Activated gamma-delta T cell treated with anti-CD3 and anti-CD28 coated beads, Interleukin-2, amount 50 U/mL, for 16 hours (primary cell): ENCODE measurements around the gene PLA2G6.
"Not testable (repeated sequence)": the region's sequence is repeated elsewhere in the genome, so short reads cannot be mapped to it uniquely, and the experiment has no call there.

ENCODE experiments used
- DNase-seq: peaks from one replicate; pipeline ENCODE4 v3.0.0-alpha.2; 2020; ENCODE audit warnings: low read depth

PLA2G6 gene

DNA sequence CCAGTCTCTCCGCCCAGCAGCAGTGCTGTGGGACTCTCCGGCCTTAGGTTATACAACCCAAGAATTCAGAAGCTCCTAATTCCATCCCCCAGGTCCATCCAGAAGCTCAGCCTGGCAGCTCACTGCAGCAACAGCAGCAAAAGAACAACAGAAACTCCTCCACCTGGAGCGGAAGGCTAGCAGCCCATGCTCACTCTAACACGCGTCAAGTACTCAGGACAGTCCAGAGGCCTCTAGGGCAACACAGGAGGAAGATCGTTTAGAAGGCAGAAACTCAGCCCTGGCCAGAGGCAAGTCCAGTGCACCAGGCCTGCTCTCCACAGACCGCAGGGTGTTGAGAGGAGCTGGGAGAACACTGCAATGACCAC lies 17.1 kb downstream of the PLA2G6 start:
- no peak for DNase-seq

DNA sequence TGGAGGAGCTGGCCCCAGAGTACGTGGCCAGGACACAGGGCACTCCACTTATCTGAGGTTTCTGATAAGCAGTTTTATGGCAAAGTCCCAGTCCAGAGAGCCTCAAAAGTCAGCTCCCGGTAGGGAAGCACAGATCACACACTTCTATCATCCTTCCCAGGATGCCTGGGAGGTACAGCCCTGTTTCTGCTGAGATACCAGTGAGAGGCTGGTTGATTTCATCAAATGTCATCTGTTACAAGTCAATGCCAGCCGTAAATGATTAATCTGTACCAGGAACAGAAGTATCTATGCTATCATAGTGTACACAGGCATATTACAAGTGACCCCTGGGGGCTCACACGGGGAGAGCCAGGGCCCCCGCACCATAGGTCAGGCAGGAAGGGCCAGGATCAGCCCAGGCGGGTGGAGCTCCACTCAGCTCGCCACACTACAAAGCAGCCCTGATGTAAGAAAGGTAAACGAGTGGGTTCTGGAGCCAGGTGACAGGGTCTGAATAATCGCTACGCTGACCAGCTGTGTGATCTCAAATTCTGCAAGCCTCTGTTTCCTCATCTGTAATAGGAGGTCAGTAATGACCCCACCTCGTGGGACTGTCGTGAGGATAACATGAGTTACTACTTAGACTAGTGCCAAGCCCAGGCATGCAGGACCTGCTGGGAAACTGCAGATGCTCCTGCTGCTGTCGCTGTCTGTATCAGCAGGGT lies 17.6 kb downstream of the PLA2G6 start:
- no peak for DNase-seq

DNA sequence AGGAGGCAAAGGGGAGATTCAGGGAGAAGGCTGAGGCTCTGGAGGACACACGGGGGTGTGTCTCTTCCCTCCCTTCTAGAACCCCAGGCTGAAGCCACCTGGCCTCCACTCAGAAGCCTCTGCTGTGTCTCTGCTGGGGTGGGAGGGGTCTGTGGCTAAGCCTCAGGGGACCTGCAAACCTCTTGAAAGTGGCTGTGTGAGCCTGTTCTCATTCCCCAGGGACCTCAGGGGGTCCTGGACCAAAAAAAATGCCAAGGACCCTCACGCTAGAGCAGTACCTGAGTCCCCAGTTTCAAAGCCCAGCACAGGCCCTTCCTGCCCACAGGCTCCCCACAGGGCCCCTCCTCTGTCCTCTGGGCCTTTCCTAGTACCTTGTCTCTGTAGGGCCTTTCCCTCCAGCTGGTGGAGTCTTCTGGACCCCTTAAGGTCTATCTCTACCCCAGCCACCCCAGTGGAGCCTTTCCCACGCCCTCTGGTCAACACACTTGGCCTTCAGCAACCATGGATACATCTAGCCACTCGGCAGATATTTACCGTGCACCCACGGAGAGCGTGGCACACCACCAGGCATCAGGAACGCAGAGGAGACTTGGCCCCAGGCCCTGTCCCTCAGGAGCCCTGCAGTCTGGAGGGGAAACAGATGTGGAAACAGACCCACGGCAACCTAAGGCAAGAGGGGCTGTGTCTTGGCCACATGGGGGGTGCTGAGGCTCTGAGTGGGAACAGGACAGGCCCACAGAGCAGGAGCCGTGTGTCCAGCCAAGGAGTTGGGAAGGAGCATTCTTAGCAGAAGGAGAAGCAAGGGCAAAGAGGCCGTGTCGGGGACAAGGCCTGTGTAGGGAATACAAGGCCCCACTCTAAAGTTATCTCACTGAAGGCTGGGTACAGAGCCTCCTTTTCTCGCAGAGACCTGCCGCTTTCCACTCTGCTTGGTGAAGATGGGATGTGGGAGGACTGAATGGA lies 18.5 kb downstream of the PLA2G6 start:
- DNase-seq = no peak

DNA sequence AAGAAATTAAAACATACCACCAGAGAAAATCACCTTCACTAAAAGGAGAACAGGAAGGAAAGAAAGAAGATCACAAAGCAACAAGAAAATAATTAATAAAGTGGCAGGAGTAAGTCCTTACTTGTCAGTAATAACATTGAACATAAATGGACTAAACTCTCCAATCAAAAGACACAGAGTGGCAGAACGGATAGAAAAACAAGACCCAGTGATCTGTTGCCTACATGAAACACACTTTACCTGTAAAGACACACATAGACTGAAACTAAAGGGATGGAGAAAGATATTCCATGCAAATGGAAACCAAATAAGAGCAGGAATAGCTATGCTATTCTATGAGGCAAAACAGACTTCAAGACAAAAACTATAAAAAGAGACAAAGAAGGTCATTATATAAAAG lies 25.9 kb downstream of the PLA2G6 start:
- DNase-seq = no peak

DNA sequence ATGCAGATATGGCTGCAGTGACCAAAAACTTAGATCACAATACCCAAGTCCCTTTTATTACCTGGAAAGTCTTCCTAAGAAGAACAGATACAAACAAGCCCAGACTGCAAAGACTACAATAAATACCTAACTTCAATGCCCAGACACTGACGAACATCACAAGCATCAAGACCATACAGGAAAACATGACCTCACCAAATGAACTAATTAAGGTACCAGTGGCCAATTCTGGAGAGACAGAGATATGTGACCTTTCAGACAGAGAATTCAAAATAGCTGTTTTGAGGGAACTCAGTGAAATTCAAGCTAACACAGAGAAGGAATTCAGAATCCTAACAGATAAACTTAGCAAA lies 27.1 kb downstream of the PLA2G6 start:
- DNase-seq = not testable (repeated sequence)

DNA sequence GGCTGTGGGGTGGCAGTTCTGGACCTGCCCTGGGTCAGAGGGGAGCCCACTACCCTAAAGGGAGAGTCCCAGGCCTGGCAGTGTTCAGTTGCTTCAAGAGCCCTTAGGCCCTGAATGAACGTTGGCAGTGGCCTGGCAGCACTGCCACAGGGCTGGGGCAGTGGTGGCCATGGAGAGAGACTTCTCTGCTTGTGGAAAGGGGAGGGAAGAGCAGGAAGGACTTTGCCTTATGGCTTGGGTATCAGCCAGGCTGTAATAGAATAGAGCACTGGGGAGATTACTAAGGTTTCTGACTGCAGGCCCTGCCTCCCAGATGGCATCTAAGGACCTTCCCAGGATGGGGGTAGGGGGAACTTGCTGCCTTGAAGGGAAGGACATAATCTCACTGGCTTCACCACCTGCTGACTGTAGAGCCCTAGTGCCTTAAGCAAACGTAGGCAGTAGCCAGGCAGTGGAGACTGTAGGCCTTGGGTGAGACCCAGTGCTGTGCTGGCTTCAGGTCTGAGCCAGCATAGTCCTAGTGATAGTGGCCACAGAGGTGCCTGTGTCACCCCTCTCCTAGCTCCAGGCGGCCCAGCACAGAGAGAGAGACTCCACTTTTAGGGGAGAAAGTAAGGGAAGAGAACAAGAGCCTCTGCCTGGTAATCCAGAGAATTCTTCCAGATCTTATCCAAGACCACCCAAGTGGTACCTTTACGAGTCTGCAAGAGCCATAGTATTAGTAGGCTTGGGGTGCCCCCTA lies 27.6 kb downstream of the PLA2G6 start:
- no peak for DNase-seq

DNA sequence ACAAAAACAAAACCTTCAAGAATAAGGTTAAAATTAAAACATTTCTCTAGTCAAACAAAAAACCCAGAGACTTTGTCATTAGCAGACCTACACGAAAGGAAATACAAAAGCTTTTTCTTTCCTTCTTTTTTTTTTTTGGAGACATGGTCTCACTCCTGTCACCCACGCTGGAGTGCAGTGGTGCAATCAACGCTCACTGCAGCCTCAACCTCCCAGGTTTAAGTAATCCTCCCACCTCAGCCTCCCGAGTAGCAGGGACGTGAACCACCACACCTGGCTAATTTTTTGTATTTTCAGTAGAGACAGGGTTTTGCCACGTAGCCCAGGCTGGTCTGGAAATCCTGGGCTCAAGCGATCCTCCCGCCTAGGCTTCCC lies 30.5 kb downstream of the PLA2G6 start:
- DNase-seq = no peak

DNA sequence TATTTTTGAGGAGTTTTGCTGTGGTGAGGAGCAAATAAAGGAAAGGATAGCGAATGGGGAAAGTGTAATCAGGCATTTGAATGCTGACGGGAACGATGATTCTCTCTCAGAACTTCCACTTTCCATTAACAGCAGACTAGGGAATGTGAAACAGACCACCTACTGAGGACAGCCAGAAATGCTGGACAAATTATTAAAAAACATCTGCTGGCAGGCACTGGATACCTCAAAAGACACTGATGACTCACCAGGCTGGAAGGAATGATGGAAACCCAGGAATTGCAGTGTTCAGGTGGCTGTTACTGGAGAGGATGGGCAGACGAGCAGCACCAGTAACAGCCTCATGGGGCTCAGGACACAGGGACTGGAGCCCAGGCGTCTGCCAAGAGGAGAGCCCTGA lies 33.4 kb downstream of the PLA2G6 start:
- no peak for DNase-seq

DNA sequence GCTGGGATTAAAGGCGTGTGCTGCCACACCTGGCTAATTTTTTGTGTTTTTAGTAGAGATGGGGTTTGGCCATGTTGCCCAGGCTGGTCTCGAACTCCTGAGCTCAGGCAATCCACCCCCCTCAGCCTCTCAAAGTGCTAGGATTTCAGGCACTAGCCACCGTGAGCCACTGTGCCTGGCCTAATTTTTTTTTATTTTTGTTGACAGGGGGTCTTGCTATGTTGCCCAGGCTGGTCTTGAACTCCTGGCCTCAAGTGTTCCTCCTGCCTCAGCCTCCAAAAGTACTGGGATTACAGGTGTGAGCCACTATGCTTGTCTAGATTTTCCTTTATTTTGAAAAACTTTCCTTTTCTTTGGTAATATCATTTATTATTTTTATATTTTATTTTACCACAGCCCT lies 35.5 kb downstream of the PLA2G6 start:
- not testable (repeated sequence) for DNase-seq

DNA sequence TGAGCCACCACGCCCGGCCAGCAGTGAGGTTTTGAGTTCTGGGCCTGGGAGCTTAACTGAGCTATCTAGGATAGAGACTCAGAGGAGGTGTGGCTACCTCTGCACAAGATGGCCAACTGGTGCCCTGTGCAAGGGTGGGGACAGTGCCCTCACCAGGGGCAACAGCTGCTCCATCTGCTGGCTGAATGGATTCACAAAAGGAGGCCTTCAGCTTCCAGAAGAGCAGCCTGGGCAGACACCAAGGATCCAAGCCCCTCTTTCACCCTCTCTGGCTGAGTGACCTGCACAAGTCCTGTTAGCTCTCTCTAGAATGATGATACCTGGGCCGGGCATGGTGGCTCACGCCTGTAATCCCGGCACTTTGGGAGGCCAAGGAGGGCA lies 37.6 kb downstream of the PLA2G6 start:
- no peak for DNase-seq

DNA sequence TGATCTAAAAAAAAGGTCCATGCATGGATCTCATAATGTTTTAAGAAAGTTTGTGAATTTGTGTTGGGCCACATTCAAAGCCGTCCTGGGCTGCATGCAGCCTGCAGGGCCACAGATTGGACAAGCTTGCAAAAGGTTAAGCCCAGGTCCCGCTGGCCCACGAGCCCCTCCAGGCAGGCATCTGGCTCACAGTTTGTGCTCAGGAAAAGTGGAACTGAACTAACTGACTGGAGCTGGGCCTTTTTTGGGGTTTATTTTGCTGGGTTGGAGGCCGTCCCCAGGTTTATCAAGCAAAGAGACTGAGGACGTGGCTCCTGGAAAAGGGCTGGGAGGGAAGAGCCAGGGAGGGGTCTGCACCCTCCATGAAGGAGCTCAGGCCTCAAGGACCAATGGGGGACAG lies 39.0 kb downstream of the PLA2G6 start:
- DNase-seq = no peak

DNA sequence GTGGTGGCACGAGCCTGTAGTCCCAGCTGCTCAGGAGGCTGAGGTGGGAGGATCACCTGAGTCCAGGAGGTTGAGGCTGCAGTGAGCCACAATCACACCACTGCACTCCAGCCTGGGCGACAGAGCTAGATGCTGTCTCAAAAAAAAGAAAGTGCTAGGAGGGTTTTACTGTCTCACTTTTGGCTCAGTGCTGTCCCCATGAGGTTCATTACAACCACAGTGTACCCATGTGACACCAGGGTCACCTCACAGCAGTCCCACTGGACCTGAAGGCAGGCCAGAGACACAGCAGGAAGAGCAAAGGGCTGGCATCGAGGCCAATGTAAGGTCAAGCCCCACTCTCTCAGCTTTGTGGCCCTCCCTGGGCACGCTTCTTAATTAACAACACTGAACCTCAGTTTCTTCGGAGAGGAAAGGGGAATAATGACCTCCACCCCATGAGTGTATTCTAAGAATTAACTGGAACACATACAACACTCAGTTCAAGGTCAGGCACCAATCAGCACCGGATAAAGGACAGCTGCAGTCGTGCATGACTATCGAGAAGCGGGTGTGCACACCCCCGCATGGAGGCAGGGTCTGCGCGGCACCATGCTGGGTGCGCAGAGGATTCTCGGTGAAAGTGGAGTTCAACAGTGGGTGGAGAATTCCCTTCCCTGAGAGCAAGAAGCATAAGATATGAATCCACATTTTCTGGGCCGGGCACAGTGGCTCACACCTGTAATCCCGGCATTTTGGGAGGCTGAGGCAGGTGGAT lies 40.2 kb downstream of the PLA2G6 start:
- DNase-seq = no peak

DNA sequence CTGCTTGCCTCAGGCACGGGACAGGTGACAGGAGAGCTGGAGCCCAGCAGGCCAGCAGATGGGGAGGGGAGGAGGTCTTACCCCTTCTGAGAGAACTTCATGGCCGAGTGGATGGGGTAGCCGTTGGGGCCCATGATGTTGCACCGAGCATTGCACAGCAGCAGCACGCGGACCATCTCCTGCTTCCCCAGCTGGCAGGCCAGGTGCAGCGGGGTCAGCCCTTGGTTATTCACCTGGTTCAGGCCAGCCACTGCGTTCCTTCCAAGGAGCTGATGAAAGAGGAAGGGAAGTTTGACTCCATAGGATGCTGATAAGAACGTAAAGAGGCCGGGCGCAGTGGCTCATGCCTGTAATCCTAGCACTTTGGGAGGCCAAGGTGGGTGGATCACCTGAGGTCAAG lies 41.7 kb downstream of the PLA2G6 start:
- DNase-seq = no peak

DNA sequence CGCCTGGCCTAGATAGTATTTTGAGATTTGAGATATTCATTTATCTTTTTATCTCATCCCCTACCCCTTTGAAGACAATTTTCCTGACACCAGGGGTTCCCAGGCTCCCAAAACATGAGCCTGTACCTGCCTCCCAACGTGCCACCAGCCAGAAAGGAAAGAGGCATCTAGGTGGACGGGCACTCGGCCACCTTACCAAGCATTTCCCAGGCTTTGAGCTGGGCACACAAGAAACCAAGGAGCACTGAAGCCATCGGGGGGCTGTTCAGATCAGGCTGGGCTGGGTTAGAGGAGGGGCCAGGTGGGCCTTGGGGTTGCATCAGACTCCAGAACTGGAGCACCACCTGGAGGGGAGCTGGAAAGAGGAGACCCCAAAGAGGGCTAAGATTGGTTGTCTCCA lies 42.7 kb downstream of the PLA2G6 start:
- DNase-seq = no peak

DNA sequence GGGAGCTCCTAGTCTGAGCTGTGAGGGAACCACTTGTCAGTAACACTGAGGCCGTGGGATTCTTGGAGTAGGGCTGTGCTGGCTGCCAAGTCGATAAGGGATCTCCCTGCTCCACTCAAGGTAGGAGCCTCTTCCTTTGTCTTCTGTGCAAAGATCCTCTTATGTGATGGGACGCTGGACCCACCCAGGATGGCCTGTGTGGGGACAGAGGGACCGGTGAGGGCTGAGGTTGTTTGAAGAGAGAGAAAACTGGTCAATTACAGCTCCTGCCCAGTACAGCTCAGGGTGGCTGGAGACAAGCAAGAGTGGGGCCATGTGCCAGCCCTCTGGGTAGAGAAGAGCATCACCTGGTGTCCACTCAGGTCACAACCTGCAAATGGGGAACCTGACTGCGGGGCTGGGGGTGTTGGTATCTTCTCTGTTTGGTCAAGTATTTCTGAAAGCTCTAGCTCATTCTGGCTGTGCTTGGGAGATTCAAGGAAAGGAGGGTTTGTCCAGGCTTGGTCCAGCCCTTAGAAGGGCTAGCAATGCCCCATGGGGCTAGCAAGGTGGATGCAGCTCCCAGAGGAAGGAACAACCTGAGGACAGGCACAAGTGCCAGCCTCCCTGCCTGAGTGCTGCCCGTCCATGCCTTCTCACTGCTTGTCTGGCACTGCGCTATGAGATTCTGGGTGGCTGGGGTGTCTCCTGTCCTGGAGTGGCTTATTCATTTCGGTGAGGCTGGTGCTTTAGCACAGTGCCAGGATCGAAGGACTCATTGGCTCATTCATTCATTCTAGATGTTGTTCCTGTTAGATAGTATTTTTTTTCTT lies 43.5 kb downstream of the PLA2G6 start:
- no peak for DNase-seq

DNA sequence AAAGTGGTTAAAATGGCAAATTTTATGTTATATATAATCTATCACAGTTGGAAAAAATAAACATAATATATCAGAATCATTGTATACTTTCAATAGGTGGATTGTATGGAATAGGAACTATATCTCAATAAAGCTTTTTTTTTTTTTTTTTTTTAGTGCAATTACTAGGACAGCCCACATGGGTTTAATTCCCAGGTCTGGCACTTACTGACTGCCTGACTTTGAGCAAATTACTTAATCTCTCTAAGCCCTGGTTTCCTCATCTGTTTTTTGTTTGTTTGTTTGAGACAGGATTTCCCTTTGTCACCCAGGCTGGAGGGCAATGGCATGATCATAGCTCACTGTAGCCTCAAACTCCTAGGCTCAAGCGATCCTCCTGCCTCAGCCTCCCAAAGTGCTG lies 45.0 kb downstream of the PLA2G6 start:
- no peak for DNase-seq

DNA sequence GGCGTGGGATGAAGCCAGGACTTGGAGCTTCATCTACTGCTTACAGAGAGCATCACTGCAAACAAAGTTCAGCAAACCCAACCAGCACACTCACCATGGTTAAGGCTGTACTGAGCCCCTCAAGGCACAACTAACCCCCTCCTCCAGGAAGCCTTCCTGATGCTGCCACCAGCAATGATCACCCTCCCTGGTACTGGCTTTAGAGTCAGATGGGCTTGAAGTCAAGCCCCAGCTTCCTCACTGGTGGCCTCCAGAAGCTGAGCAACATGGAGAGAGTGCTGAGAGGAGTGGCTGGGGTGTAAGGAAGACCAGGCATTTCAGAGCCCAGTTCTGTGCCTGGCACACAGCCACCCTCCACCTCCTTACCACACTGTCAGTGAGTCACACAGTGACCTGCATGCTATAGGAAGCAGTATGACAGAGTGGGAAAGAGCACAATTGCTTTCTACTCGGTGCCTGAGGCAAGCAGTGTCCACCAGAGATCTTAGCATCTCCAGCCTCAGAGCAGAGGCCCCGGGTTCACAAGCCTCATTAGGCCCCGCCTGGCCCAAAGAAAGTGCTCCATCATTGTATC lies 46.4 kb downstream of the PLA2G6 start:
- DNase-seq = no peak

DNA sequence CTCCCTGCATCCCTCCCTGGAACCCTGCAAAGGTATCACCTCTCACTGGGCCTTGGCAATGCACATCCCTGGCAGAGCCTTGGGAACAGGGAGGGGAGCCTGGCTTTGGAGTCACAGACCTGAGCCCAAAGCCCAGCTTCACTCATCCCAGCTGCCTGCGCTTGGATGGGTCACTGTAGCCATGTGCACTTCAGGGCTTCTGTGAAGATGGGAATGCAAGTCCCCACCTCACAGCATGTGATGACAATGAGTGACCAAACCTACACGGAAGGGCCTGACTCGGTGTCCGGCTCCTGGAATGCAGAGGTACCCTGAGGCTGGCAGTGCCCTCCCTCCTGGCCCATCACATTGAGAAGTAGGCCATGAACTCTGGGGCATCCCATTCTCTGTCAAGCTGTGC lies 48.3 kb downstream of the PLA2G6 start:
- no peak for DNase-seq

DNA sequence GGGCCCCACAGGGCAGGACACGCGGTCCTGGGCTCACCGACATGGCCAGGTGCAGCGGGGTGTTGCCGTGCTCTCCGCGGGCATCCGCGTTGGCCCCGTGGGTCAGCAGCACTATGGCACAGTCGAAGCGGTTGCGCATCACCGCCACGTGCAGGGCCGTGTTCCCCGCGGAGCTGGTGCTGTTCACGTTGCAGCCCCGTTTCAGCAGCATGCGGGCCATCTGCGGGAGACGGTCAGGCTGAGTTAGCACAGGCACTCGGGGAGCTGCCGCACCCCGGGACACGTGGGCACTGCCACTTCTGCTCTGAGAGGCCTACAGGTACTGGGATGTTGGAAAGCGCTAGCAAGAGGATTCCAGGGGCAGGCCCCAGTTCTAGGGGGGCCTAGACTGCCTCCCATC lies 48.8 kb downstream of the PLA2G6 start:
- DNase-seq = no peak

DNA sequence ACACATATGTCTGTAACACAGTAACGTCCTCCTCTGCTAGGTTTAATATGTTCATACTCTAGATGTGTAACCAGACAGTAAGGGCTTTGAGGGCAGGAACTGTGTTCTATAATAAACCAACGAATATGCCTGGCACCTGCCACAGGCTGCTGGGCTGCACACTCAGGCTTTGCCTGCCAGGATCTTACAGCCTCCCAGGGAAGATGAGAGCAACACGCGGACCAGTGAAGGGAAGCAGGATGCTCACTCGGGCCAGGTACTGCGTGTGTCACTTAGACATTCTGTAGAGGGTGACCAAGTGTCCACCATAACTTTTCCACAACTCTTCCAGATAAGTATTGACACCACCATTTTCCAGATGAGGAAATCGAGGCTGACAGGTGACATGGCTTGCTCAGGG lies 49.5 kb downstream of the PLA2G6 start:
- DNase-seq = no peak

DNA sequence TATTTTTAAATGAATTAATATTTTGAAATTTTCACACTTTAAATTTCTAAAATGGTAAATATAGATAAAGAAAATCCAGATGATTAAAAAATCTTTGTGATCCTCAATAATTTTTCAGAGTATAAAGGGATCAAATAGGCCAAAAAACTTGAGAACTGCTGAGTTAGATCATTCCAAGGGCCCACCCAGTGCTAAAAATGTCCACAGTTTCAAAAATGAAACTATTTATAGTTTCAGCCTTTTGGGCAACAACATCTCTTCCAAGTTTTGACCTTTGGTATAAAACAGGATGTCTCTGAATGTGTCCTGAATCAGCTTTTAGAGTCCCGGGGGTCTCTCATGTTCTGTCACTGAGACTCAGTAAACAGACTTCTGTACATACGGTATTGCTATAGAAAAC lies 50.2 kb downstream of the PLA2G6 start:
- DNase-seq = no peak
